ENCODE data around the gene SDCBP2. TPM values are rescaled to one million over a fixed set of nuclear protein-coding genes. Genes with fewer than 3 reads are reported as not detected.

SDCBP2 gene
- total and polyA plus RNA-seq, 2 experiments from 2014 or later = 3.2 to 5.3 TPM

GRCh38 chr20:1322511-1323245 is 6.3 kb downstream of the SDCBP2 start:
- Histone ChIP-seq H3K9me2 (ENCODE audit: insufficient read depth) (no peaks in the 10 kb centered on the region), H3F3A (replicated peaks; ENCODE audit: low read depth) (no peaks in the 10 kb centered on the region), H3K4me3 (no peak overlapping the region), H3K27ac (ENCODE audit: low read depth) (no peak overlapping the region), H2AFZ (no peak overlapping the region), H3K79me2 (replicated peaks; ENCODE audit: insufficient read depth) (peaks cover 22% of the 10 kb centered on the region), H3K4me2 (no peak overlapping the region), H3K36me3 (ENCODE audit: insufficient read depth) (no peaks in the 10 kb centered on the region), H4K20me1 (replicated peaks; ENCODE audit: insufficient read depth) (peaks cover 12% of the 10 kb centered on the region; the same call in 1 of the 2 replicates), H3K4me1 (ENCODE audit: insufficient read depth) (peaks cover 7% of the 10 kb centered on the region), H3K27me3 (ENCODE audit: insufficient read depth) (no peaks in the 10 kb centered on the region)
- ATAC-seq (no peak), DNase-seq (ENCODE audit: low spot score) (no peak)
- Mint-ChIP-seq H3K36me3 (ENCODE audit: low read depth) (no peaks in the 10 kb centered on the region; the same call in 1 of the 3 replicates), H3K27me3 (ENCODE audit: insufficient read depth, low read depth, poor library complexity) (peaks cover 7% of the 10 kb centered on the region), H3K4me1 (peaks cover 5% of the 10 kb centered on the region; the same call in 2 of the 3 replicates), H3K4me3 (no peak overlapping the region), H3K27ac (no peak overlapping the region), H3K9me3 (no peaks in the 10 kb centered on the region)
- TF ChIP-seq STAT1 (IDR thresholded peaks at IDR 0.05; ENCODE audit: unreplicated experiment) = no peak
- TF ChIP-seq EZH2 (IDR thresholded peaks at IDR 0.05; ENCODE audit: low read depth, unreplicated experiment) = no peak
- no peak for TF ChIP-seq ZNF114 (CRISPR knock-in tag; IDR thresholded peaks at IDR 0.05)
- no peak for TF ChIP-seq NANOG (IDR thresholded peaks at IDR 0.05; ENCODE audit: borderline replicate concordance)
- no peak for TF ChIP-seq ETS1 (IDR thresholded peaks at IDR 0.05)
- no peak for TF ChIP-seq CREB1 (CRISPR knock-in tag; IDR thresholded peaks at IDR 0.05; ENCODE audit: low read depth)
- TF ChIP-seq EZH2phosphoT487 (IDR thresholded peaks at IDR 0.05; ENCODE audit: unreplicated experiment) = no peak
- TF ChIP-seq ZNF462 (CRISPR knock-in tag; IDR thresholded peaks at IDR 0.05) = no peak
- no peak for TF ChIP-seq JUNB (IDR thresholded peaks at IDR 0.05; ENCODE audit: unreplicated experiment)

Measured in GM23338 (cell line).